Tongue (tissue), 2 donors: ENCODE results near the gene HSH2D. TPM values are rescaled to one million over a fixed set of nuclear protein-coding genes. Genes with fewer than 3 reads are reported as not detected.

Experiments used
- DNase-seq: peaks from one replicate; pipeline ENCODE4 v3.0.0-alpha.2; 2015
- total RNA-seq: library from RNA; depleted of rRNA; stranded (reverse); fragments of >200 nt; gene quantifications from one replicate; pipeline ENCODE4 v1.2.3, GENCODE V29; 2014

Gene HSH2D
- total RNA-seq, 1 donor from 2014 or later = 1.1 TPM

- DNase-seq = no peak
Observed at GRCh38 chr19:16121141-16121540, 22.3 kb upstream of the HSH2D start.

- DNase-seq = no peak
Observed at GRCh38 chr19:16121967-16122366, 21.5 kb upstream of the HSH2D start.

DNA sequence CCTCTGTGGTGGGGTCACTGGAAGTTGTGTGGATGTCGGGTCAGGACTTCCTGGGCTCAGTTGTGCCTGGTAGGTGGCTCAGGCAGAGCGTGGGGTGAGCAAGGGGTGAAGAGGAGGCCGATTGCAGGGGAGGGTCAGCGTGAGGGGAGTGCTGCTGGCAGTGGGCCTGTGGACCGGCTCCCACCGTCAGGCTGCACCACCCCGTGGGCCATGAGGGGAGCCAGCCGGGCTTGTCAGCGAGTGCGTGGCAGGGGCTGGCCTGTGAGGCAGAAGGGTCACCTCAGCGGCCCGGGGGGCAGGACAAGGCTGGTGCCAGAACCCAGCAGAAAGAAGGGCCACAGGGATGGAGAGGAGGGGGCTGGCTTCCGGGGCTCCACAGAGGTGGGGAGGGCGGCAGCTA, 18.5 kb upstream of the HSH2D start:
- DNase-seq = no peak

DNA sequence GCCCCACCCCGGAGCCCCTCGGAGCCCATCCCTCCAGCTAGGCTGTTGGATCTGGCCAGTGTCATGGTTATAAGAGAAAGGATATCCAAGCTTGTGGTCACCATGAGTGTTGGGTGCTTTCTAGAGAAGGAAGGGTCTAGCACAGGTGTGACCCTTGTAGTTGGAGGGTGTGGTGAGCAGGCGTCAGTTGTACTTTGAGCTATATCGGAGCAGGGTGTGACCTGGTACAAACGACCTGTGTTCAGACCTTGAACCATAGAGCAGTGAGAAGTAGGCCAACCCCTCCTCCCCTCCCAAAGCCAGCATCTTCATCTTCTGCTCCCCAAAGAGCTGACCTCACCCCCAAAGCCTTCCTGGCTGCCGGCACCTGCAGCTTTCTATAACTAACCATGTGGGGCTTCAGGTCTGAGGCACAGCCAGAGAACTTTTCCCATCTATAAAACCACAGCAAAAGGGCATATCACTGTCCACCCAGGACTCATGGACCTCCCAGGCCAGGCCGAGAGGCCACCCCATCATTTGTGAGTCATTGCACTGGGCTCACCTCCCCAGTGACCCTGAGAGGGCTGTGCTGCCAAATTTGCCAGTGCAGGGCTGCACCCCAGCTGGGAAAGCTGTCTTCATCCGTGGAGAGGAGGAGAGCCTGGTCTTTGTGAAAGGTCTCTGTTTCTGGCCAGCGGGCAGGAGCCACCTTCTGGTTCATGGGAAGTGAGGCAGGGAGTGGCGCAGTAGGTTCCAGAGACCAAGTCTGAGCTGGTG, 17.6 kb upstream of the HSH2D start:
- no peak for DNase-seq

DNA sequence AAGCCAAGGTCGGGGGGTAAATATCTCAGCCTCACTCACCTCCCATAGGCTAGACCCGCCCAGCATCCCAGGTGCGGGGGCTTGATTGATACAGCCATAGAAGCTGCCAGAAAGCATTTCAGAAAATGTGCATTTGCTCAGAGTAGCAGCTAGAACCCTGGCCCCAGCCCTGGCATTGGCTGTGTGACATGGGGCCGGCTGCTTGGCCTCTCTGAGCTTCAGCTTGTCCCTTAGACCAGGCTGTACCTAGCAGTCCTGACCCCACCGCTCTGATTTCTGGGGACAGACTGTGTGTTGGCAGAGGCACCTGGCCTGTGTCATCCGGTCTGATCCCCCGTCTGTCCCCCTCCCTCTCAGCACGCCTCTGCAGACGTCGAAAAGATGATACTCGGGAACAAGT, 16.4 kb upstream of the HSH2D start:
- DNase-seq = no peak

DNA sequence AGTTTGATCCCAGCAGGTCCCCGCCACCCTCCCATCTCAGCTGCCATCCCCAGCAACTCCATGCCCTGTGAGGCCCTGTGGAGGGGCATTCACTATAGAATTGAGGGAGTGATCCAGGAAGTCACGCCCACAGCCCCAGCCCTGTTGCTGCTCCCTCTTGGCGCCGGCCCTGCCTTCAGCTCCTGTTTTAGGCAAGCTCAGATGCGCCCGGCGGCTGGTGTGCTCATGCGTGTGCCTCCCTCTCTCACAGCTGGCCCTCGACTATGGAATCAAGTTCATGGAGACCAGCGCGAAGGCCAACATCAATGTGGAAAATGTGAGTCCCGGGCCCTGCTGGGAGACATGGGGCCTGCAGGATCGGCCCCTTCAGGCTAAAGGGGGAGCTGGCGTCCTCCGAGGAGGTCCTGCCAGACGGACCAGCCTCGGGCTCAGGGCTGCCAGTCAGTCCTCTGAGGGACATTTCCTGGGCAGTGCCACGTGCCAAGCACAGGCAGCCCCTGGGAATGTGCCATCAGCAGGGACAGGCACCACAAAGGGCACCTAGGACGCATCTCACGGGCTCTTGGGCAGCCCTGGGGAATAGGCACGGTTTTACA, 15.6 kb upstream of the HSH2D start:
- DNase-seq = no peak

DNA sequence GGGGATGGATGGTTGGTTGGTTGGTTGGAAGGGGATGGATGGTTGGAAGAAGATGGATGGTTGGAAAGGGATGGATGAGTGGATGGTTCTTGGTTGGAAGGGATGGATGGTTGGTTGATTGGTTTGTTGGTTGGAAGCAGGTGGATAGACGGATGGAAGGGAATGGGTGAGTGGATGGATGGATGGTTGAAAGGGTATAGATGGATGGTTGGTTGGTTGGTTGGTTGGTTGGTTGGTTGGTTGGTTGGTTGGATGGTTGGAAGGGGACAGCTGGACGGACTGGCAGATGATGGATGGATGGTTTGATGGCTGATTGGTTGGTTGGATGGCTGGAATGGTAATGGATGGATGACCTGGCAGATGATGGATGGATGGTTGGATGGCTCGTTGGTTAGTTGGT, 11.8 kb upstream of the HSH2D start:
- DNase-seq = no peak

- DNase-seq = no peak
Observed at GRCh38 chr19:16133818-16134217, 9.7 kb upstream of the HSH2D start.

DNA sequence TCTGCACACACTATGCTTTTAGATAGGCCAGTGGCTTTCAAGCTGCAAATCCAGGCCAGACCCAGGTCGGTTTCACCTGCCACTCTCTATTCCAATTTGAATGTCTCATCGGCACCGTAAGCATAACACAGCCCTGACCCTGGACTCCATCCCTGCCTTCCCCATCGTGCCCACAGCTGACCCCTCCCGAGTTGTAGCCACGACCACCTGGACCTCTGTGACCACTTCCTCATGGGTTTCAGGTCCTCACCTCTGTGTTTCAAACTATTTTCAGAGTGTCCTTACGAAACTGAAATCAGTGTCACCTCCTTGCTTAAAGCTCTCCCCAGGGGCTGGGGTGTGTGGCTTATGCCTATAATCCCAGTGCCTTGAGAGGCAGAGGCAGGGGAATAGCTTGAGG, 9.0 kb upstream of the HSH2D start:
- DNase-seq = no peak

DNA sequence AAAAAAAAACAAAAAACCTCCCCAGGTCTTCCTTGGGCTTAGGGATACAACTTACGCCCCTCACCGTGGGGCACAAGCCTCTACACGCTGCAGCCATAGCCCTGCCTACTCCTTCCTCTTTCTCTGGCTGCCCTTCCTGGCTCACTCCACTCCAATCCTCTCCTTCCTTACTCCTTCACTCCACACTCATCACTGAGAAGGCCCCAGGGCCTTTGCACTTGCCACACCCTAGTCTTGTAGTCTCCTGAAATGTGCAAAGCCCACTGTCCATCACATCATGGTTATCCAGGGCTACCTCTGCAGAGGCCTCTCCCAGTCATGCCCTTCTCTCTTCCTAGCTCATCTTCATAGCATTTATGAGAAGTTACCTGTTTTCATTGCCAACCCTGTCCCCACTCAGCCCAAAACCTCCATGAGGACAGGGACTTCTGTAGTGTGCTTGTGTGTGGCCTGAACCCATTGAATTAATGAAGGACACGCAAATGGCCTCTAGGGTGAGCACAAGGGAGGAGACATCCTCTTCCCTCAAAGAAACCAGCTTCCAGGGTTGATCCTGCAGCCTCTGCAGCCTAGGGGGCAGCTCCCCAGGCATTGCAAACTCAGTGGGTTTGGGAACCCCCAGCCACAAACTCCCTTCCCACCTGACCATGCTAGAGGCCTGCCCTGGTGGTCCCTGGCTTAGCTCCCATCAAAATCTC, 7.9 kb upstream of the HSH2D start:
- DNase-seq = no peak

- no peak for DNase-seq
Observed at GRCh38 chr19:16136185-16136999, 7.1 kb upstream of the HSH2D start.

- no peak for DNase-seq
Observed at GRCh38 chr19:16139752-16140151, 3.7 kb upstream of the HSH2D start.

GRCh38 chr19:16141043-16141442, 2.4 kb upstream of the HSH2D start:
- DNase-seq = no peak

DNA sequence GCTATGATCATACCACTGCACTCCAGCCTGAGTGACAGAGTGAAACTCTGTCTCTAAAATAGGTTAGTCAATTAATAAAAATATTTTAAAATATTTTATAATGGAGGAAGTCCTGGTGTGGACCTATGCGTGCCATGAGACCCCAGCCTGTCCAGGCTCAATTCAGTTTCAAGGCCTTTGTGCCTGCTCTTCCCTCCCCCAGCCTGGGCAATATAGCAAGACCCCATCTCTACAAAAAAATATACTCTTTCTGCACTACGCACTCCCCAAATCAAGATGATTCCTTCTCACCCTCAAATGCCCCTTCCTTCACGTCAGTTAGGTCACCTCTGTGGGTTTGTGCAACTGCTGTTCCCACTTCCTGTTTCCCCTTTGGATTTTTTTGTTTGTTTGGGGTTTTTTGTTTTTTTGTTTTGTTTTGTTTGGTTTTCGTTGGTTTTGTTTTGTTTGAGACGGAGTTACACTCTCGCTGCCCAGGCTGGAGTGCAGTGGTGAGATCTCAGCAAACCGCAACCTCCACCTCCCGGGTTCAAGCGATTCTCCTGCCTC, 1.4 kb upstream of the HSH2D start:
- DNase-seq = no peak

- DNase-seq = no peak
Observed at GRCh38 chr19:16144216-16144581, 714 bp downstream of the HSH2D start.

GRCh38 chr19:16146112-16146511, 2.6 kb downstream of the HSH2D start:
- DNase-seq = no peak

GRCh38 chr19:16148443-16149229, 5.2 kb downstream of the HSH2D start:
- no peak for DNase-seq

DNA sequence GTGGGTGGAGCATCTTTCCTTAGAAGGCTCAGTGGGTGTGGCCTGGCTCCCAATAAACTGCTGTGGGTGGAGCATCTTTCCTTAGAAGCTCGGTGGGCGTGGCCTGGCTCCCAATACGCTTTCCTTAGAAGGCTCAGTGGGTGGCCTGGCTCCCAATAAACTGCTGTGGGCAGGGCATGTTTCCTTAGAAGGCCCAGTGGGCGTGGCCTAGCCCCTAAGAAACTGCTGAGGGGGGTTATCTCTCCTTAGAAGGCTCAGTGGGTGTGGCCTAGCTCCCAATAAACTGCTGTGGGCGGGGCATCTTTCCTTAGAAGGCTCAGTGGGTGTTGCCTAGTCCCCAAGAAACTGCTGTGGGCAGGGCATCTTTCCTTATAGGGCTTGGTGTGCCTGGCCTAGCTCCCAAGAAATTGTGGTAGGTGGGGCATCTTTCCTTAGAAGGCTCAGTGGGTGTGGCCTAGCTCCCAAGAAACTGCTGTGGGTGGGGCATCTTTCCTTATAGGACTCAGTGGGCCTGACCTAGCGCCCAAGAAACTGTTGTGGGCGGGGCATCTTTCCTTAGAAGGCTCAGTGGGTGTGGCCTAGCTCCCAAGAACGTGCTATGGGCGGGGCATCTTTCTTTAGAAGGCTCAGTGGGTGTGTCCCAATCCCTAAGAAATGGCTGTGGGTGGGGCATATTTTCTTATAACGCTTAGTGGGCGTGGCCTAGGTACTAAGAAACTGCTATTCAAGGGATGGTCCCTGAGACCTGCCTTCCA, 10.3 kb downstream of the HSH2D start:
- DNase-seq = no peak

- no peak for DNase-seq
Observed at GRCh38 chr19:16154557-16154956, 11.1 kb downstream of the HSH2D start.

- DNase-seq = no peak
Observed at GRCh38 chr19:16155128-16155527, 11.6 kb downstream of the HSH2D start.

GRCh38 chr19:16156904-16157303, 13.4 kb downstream of the HSH2D start:
- DNase-seq = no peak
